ENCODE data around the gene DOHH.

Gene DOHH

GRCh38 chr19:3513229-3514140 lies 13.0 kb upstream of the DOHH start:
- DNase-seq (ENCODE audit: low read depth): no peak
- H3K4me3 ChIP-seq (ENCODE audit: low read depth, low read length): no peak overlapping the region
- TF ChIP-seq, protein P1, sequence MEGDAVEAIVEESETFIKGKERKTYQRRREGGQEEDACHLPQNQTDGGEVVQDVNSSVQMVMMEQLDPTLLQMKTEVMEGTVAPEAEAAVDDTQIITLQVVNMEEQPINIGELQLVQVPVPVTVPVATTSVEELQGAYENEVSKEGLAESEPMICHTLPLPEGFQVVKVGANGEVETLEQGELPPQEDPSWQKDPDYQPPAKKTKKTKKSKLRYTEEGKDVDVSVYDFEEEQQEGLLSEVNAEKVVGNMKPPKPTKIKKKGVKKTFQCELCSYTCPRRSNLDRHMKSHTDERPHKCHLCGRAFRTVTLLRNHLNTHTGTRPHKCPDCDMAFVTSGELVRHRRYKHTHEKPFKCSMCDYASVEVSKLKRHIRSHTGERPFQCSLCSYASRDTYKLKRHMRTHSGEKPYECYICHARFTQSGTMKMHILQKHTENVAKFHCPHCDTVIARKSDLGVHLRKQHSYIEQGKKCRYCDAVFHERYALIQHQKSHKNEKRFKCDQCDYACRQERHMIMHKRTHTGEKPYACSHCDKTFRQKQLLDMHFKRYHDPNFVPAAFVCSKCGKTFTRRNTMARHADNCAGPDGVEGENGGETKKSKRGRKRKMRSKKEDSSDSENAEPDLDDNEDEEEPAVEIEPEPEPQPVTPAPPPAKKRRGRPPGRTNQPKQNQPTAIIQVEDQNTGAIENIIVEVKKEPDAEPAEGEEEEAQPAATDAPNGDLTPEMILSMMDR (IDR thresholded peaks at IDR 0.05; ENCODE audit: low read depth, low read length): no peak
- no peak for TF ChIP-seq MAX (IDR thresholded peaks at IDR 0.05; ENCODE audit: low read depth, low read length)

DNA sequence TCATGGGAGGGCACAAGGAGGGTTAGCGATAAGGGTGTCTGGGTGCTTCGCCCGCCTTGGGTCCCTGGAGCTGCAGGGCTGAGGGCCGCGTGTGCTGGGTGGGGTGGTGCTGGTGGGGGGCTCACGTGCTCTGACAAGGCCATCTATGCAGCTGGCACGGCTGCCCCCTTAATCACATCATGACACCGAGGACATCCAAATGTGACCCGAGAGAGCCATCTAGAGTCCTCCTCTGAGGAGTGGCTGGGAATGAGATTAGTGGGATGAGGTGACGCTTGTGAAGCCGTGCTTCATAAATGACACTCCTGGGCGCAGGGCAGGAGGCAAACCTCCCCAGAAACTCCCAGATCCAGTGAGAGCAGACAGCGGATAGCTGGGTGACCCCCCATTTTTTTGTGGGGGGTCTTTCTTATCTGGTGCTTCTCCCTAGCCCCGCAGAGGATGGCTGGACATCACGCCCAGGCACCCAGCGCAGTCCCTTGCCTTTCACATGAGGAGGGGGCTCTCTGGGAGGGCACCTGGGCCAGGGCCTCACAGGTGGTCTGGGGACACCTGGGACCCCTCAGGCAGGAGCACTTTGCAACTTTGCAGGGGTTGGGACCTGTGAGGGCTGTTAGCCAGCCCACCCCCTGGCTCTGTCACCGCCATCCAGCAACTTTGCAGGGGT lies 12.2 kb upstream of the DOHH start:
- TF ChIP-seq MYC (IDR thresholded peaks at IDR 0.05; ENCODE audit: low read depth, low read length): no peak
- no peak for TF ChIP-seq POLR2A (IDR thresholded peaks at IDR 0.05; ENCODE audit: extremely low read depth, insufficient read length)
- no peak for TF ChIP-seq MAX (IDR thresholded peaks at IDR 0.05; ENCODE audit: low read depth, low read length)
- TF ChIP-seq, protein P1 (IDR thresholded peaks at IDR 0.05; ENCODE audit: low read depth, low read length): no peak
- DNase-seq (ENCODE audit: low read depth): no peak
- H3K4me3 ChIP-seq (ENCODE audit: low read depth, low read length): no peak overlapping the region

DNA sequence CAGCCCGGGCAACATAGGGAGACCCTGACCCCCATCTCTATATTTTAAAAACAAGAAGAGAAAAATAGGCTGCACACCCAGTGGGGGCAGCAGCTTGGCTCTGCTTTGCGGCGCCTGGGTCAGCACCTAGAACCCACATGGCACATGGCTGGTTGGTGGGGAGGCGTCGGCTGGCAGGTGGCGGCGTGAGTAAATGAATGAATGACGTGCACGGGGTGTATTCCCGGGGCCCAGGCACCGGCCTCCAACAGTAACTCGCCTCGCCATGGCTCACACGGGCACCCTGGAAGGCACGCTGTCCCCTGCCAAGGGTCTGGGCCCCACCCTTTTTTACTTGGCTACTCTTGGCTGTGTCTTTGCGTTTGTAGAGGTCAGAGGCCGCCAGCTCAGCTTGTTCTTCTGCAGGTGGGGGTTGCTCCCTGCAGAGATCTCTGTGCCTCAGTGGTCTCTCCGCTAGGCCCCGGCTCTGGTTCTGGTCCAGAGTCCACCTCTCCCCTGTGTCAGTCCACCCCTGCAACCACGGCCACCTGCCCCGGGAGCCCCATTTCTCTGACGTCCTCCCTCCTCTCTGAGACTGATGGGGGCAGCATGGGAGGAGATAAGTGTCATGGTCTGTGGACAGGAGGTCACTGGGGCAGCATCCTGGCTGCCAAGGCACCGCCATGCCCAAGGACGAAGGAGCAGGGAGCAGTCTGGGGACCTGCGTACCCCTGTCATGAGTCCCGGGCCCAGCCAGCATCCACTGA lies 11.2 kb upstream of the DOHH start:
- TF ChIP-seq MYC (IDR thresholded peaks at IDR 0.05; ENCODE audit: low read depth, low read length) (no peak), MAX (IDR thresholded peaks at IDR 0.05; ENCODE audit: low read depth, low read length) (no peak), POLR2A (IDR thresholded peaks at IDR 0.05; ENCODE audit: extremely low read depth, insufficient read length) (no peak)
- TF ChIP-seq, protein P1 (IDR thresholded peaks at IDR 0.05; ENCODE audit: low read depth, low read length): no peak
- DNase-seq (ENCODE audit: low read depth): no peak
- H3K4me3 ChIP-seq (ENCODE audit: low read depth, low read length): no peak overlapping the region

DNA sequence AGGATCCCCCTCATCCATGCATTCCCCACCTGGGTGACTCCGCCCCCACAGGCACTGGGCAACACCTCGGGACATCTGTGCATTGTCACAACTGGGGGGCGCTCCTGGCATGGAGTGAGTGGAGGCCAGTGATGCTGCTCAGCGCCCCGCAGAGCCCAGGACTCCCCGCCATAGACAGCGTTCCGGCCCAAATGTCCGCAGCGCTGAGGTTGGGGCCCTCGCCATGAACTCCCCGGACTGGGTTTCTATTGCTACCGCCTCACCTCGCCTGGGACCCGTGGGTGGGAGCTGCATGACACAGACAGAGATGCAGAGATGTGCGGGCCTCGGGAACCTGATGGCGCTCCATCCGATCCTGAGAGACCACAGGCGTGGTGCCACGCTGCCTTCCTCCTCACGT lies 10.3 kb upstream of the DOHH start:
- no peak for TF ChIP-seq POLR2A (IDR thresholded peaks at IDR 0.05; ENCODE audit: extremely low read depth, insufficient read length)
- TF ChIP-seq MYC (IDR thresholded peaks at IDR 0.05; ENCODE audit: low read depth, low read length): no peak
- TF ChIP-seq MAX (IDR thresholded peaks at IDR 0.05; ENCODE audit: low read depth, low read length): no peak
- TF ChIP-seq, protein P1 (IDR thresholded peaks at IDR 0.05; ENCODE audit: low read depth, low read length): no peak
- no peak for DNase-seq (ENCODE audit: low read depth)

DNA sequence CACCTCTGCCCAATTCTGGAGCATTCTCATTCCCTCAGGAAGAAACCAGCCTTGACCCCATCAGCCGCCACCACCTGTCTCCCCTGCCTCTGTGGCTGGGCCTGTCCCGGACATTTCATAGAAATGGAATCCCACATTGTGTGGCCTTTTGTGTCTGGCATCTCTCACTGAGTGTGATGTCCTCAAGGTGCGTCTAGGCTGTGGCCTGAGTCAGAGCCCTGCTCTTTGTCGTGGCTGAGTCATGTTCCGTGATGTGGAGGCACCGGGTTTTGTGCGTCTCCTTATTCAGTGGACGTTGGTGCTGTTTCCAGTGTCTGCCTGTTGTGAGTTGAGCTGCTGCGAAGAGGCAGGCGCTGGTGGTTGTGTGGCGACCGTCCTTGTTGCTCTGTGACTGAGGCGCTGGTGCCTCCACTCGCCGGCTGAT lies 9.1 kb upstream of the DOHH start:
- DNase-seq (ENCODE audit: low read depth): no peak

More for the DNA sequence above, 10.3 kb upstream of the DOHH start:
- H3K4me3 ChIP-seq (ENCODE audit: low read depth, low read length): no peak overlapping the region

More for the DNA sequence above, 9.1 kb upstream of the DOHH start:
- H3K4me3 ChIP-seq (ENCODE audit: low read depth, low read length): no peak overlapping the region
- TF ChIP-seq, protein P1 (IDR thresholded peaks at IDR 0.05; ENCODE audit: low read depth, low read length): no peak
- TF ChIP-seq MAX (IDR thresholded peaks at IDR 0.05; ENCODE audit: low read depth, low read length) (no peak), POLR2A (IDR thresholded peaks at IDR 0.05; ENCODE audit: extremely low read depth, insufficient read length) (no peak), MYC (IDR thresholded peaks at IDR 0.05; ENCODE audit: low read depth, low read length) (no peak)
